ENCODE results near the gene ECE1. TPM values are rescaled to one million over a fixed set of nuclear protein-coding genes. Genes with fewer than 3 reads are reported as not detected.

Gene ECE1
- total and polyA plus RNA-seq, 2 of the 8 experiments (the other 6 are each of a cell fraction or from before 2014, with no cell fraction given) = 21.4 to 36.8 TPM

GRCh38 chr1:21280482-21280881 lies 9.8 kb downstream of the ECE1 start:
- Histone ChIP-seq H3K4ac (replicated peaks; ENCODE audit: insufficient read length, low read depth, low read length) (no peak overlapping the region), H3K4me2 (ENCODE audit: insufficient read depth in 1 of 2, low read depth in 2 of 2, low read length in 2 of 2) (no peak overlapping the region), H2BK5ac (ENCODE audit: low read depth, low read length) (0 out of 2 replicates have a peak overlapping the region, but pooled peaks have one; percentile 16), H2BK12ac (ENCODE audit: low read depth, low read length) (no peak overlapping the region), H3K79me2 (ENCODE audit: control insufficient read depth in 1 of 2, insufficient read depth in 2 of 2, low read length in 2 of 2) (no peaks in the 10 kb centered on the region), H2BK15ac (ENCODE audit: low read length) (0 out of 2 replicates have a peak overlapping the region, but pooled peaks have one; percentile 40), H4K91ac (replicated peaks; ENCODE audit: insufficient read length, low read length) (no peak overlapping the region), H2AFZ (ENCODE audit: low read length) (no peak overlapping the region), H3K27ac (ENCODE audit: low read depth, low read length) (no peak overlapping the region), H3K18ac (ENCODE audit: extremely low read depth, low read length) (no peak overlapping the region), H2BK120ac (replicated peaks; ENCODE audit: low read depth, low read length) (no peak overlapping the region), H3K9ac (replicated peaks in 1 of 4; ENCODE audit: extremely low read depth in 1 of 4, low read depth in 3 of 4, low read length in 3 of 4) (no peak overlapping the region), H3K4me3 (ENCODE audit: extremely low read depth in 1 of 4, insufficient read depth in 2 of 4, low read depth in 3 of 4, low read length in 4 of 4) (no peak overlapping the region), H3K36me3 (ENCODE audit: control insufficient read depth in 2 of 4, insufficient read depth in 4 of 4, low read length in 3 of 4) (0 out of 8 replicates have a peak, but pooled peaks cover 0 to 3% (median 0%) of the 10 kb centered on the region in 4 experiments), H2AK5ac (ENCODE audit: low read depth, low read length) (no peak overlapping the region), H3K9me3 (ENCODE audit: insufficient read depth in 2 of 2, low read depth in 1 of 2, low read length in 1 of 2) (no peaks in the 10 kb centered on the region), H3K4me1 (replicated peaks in 1 of 4; ENCODE audit: control insufficient read depth in 3 of 4, insufficient read depth in 4 of 4, low read length in 3 of 4) (peaks cover 0 to 18% (median 4%) of the 10 kb centered on the region in 4 experiments; a peak in 5 of 7 replicates), H2BK20ac (ENCODE audit: low read length) (no peak overlapping the region), H3K27me3 (replicated peaks in 1 of 4; ENCODE audit: control insufficient read depth in 3 of 4, extremely low read depth in 1 of 4, insufficient read depth in 3 of 4, low read length in 3 of 4) (no peaks in the 10 kb centered on the region), H3K56ac (replicated peaks; ENCODE audit: insufficient read length, low read depth, low read length) (no peak overlapping the region), H4K5ac (ENCODE audit: insufficient read length, low read depth, low read length) (no peak overlapping the region), H4K20me1 (replicated peaks in 1 of 2; ENCODE audit: control insufficient read depth in 1 of 2, insufficient read depth in 2 of 2, low read length in 2 of 2) (peaks cover 0 to 2% of the 10 kb centered on the region in 2 experiments), H3K14ac (ENCODE audit: insufficient read length) (no peak overlapping the region), H4K8ac (ENCODE audit: extremely low read depth, insufficient read depth, low read length) (no peak overlapping the region), H3K79me1 (ENCODE audit: low read depth, low read length) (no peaks in the 10 kb centered on the region), H3K23ac (ENCODE audit: insufficient read length) (no peak overlapping the region), H3K23me2 (ENCODE audit: low read depth, low read length) (no peaks in the 10 kb centered on the region)
- ChIA-PET POLR2A (ENCODE audit: partially characterized antibody) (interaction anchor here (1.0 to 1.4 kb wide), 3 partner anchors 11 to 43 kb away, joined by 3 to 4 read pairs (median 4); no protein-coding TSS in a partner anchor), CTCF (ENCODE audit: partially characterized antibody) (interaction anchor here (0.7 to 11.6 kb wide), 8 partner anchors 11 to 89 kb away, joined by 3 to 144 read pairs (median 5); no protein-coding TSS in a partner anchor)
- FAIRE-seq = no peak
- TF ChIP-seq POLR2AphosphoS5 (IDR thresholded peaks at IDR 0.05; ENCODE audit: low read depth, low read length) (no peak), CREB1 (IDR thresholded peaks at IDR 0.05) (no peak), POLR2A (IDR thresholded peaks at IDR 0.05; ENCODE audit: control extremely low read depth in 1 of 2, low read depth in 2 of 2, low read length in 2 of 2) (no peak)
- WGBS, 2 experiments (ENCODE audit: extremely low coverage in 1 of 2, insufficient coverage in 1 of 2, insufficient read length in 1 of 2, insufficient replicate concordance in 2 of 2, low coverage in 1 of 2, low lambda C conversion rate in 2 of 2, missing lambda C conversion rate in 1 of 2) = 90% methylated on average over 4 of the region's 4 CpGs; no CpG with 5 or more reads in 1 of the 2 experiments
- DNase-seq (ENCODE audit: low read depth in 1 of 2, low spot score in 2 of 2) = no peak
